Heart right ventricle (tissue), 16 donors: ENCODE data around the gene CREB5. TPM values are rescaled to one million over a fixed set of nuclear protein-coding genes. Genes with fewer than 3 reads are reported as not detected.

Experiments used
- ATAC-seq, 8 donors: fragments of 200-7000 bp; cut with Tn5 transposase; one replicate each; pipeline ENCODE4 v1.9.1; 2020; ENCODE audit warnings: mild to moderate bottlenecking in 8 of 8, moderate library complexity in 8 of 8, moderate number of reproducible peaks in 1 of 8
- DNase-seq, 2 donors: peaks; one replicate each; pipeline ENCODE4 v3.0.0-alpha.2; 2020
- H3K27ac ChIP-seq, 10 donors: fragments of 200-600 bp; sonication (generic) in 2 of 10; one replicate each; pipeline versions ENCODE4 v1.5.0 to v1.8.0; 2020 to 2022; ENCODE audit warnings: mild to moderate bottlenecking in 3 of 10
- H3K27me3 ChIP-seq, 7 donors: fragments of 200-600 bp; one replicate each; pipeline ENCODE4 v1.8.0; 2021 to 2022; ENCODE audit warnings: mild to moderate bottlenecking in 2 of 7
- H3K36me3 ChIP-seq, 9 donors: fragments of 200-600 bp; sonication (generic) in 1 of 9; one replicate each; pipeline versions ENCODE4 v1.5.0 to v1.8.0; 2020 to 2022; ENCODE audit warnings: mild to moderate bottlenecking in 2 of 9
- H3K4me1 ChIP-seq, 9 donors: fragments of 200-600 bp; sonication (generic) in 1 of 9; one replicate each; pipeline versions ENCODE4 v1.5.0 to v1.8.0; 2020 to 2022; ENCODE audit warnings: mild to moderate bottlenecking in 4 of 9
- H3K4me3 ChIP-seq, 10 donors: fragments of 200-600 bp; sonication (generic) in 2 of 10; one replicate each; pipeline versions ENCODE4 v1.5.0 to v1.8.0; 2020 to 2022; ENCODE audit warnings: mild to moderate bottlenecking in 7 of 10, moderate library complexity in 2 of 10
- H3K9me3 ChIP-seq, 11 donors: fragments of 200-600 bp in 10 of 11; sonication (generic) in 2 of 11; one replicate each; pipeline versions ENCODE4 v1.5.0 to v1.8.0; 2013 to 2022; ENCODE audit warnings: mild to moderate bottlenecking in 2 of 11, control low read depth in 1 of 11, moderate library complexity in 1 of 11
- WGBS, 2 donors: extraction: QIAGEN DNeasy Blood & Tissue Kit; methylation state at CpG; one replicate each; pipeline ENCODE4 v1.1.7; 2013; ENCODE audit warnings: inconsistent platforms in 1 of 2; 5-methylcytosine and 5-hydroxymethylcytosine counted together
- intact Hi-C, 10 donors: fragments of 100-400 bp; cut with DNase I; formaldehyde crosslinking; loops; one replicate each; pipeline versions ENCODE4 v1.11.1 to v1.14.2; 2022
- polyA plus RNA-seq, 2 donors: library from polyadenylated mRNA; stranded (reverse); fragments of 200-250 nt; gene quantifications; one replicate each; pipeline ENCODE4 v1.2.3, GENCODE V29; 2013
- total RNA-seq, 10 donors: library from RNA; stranded (reverse); fragmentation: NEBNext Ultra II Directional in 3 of 10; extraction: Animal tissue kit (Norgen Biotek cat#: 25700) in 3 of 10; gene quantifications; one replicate each; pipeline versions ENCODE4 v1.2.1 to v1.2.4, GENCODE V29; 2021 to 2023
- TF ChIP-seq, protein P1 (sequence below), 9 donors: fragments of 200-600 bp; sonication (generic) in 2 of 9; IDR thresholded peaks; one replicate each; pipeline versions ENCODE4 v1.5.0 to v1.8.0; 2021 to 2022; ENCODE audit warnings: antibody characterized with exemption in 9 of 9, mild to moderate bottlenecking in 5 of 9, moderate library complexity in 1 of 9
- donor health status: Arrhythmogenic right ventricular cardiomyopathy.
- donor health status: ischemic (EF 13 %, LVEDD 7.1; RV severe dilation, severe dysfunction).
- donor health status: healthy with polysubstance abuse.
- donor health status: DM: no; HTN: yes; CAD: no.
- donor health status: DM: no; HTN: no; CAD: no.
- donor health status: ischemic (EF 25% LVEDD 6.9; RV normal size, moderate dysfunction).
- donor health status: ischemic (EF 25% LVEDD 5.7; RV mildly dilated, moderate dysfunction).
- donor health status: healthy.
- donor health status: DM: yes; HTN: yes; CAD: no.
- donor health status: Ischemic cardiomyopathy.
- donor health status: ischemic (EF 35%, LVEDD 5.7; RV mildly dilated, moderate dysfunction).
- donor health status: nonischemic (EF 11% LVEDD 7.7; RV severe dilation, severe dysfunction).
- donor health status: DM: yes; HTN: yes; CAD: no.
- donor health status: PGD.
- donor health status: ischemic (EF 29% LVEDD 5.4; RV normal size, mild dysfunction).
- donor health status: nonischemic (EF 23%, LVEDD 6.1; RV moderate dilation, normal function).

The CREB5 gene
- total and polyA plus RNA-seq, 12 donors, result 4.7 to 170 (median 19.0) TPM

DNA sequence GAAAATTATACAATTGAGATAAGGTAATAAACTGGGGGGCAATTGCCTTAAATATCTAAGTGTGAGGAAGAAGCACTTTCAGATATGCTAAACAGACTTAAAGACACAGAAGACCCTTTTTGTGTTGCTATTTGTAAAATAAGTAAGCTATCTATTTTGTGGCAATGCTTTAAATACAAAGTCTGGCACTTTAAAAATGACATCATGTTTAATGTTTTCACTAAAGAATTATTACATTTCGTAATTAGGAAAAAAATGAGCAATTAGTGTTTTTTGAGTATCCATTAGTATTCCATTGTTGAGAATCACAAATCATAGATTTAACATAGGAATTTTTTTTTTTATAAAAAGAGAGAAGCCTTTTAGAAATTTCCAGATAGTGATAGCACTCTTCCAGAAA lies 2.1 kb downstream of the CREB5 start:
- Histone ChIP-seq H3K27me3 (peaks cover 0 to 51% (median 0%) of the 10 kb centered on the region in 7 donors), H3K9me3 (no peaks in the 10 kb centered on the region), H3K4me1 (peaks cover 0 to 52% (median 29%) of the 10 kb centered on the region in 9 donors), H3K4me3 (no peak overlapping the region), H3K27ac (no peak overlapping the region), H3K36me3 (no peaks in the 10 kb centered on the region)
- ATAC-seq (no peak), DNase-seq (no peak)
- intact Hi-C loops, result loop anchor here in 5 of 10 donors (5.0 to 10.0 kb wide), 5 partner anchors 118 to 273 kb away; no protein-coding TSS in a partner anchor
- TF ChIP-seq, protein P1, sequence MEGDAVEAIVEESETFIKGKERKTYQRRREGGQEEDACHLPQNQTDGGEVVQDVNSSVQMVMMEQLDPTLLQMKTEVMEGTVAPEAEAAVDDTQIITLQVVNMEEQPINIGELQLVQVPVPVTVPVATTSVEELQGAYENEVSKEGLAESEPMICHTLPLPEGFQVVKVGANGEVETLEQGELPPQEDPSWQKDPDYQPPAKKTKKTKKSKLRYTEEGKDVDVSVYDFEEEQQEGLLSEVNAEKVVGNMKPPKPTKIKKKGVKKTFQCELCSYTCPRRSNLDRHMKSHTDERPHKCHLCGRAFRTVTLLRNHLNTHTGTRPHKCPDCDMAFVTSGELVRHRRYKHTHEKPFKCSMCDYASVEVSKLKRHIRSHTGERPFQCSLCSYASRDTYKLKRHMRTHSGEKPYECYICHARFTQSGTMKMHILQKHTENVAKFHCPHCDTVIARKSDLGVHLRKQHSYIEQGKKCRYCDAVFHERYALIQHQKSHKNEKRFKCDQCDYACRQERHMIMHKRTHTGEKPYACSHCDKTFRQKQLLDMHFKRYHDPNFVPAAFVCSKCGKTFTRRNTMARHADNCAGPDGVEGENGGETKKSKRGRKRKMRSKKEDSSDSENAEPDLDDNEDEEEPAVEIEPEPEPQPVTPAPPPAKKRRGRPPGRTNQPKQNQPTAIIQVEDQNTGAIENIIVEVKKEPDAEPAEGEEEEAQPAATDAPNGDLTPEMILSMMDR (IDR thresholded peaks at IDR 0.05), result no peak
- WGBS, 2 donors, result 92 to 94% methylated on average over 1 of the region's 1 CpG

DNA sequence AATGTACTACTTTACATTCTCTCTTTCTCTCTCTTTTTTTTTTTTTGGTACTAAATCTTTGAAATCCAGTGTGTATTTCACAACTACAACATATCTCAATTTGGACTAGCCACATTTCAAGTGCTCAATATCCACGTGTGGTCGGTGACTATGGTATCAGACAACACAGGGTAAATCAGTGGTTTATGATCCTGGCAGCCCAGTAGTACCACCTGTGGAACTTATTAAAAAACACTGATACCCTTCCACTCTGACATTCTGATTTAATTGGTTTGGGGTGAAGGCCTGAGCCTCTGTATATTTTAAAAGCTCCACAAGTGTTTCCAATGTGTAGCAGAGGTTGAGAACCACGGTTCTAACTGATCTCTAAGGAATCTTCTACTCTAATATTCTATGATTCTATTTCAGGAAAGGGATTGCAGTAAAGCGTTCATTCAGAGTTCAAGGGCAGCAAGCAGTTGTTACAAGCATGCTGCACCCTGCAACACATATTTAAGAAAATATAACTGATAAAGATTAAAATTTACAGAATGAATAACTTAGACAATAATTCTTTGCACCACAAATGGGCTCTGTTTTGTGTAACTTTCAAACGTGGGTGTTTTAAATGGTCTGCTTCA lies 5.1 kb downstream of the CREB5 start:
- Histone ChIP-seq H3K36me3 (no peaks in the 10 kb centered on the region), H3K4me1 (peaks cover 0 to 40% (median 16%) of the 10 kb centered on the region in 9 donors), H3K4me3 (no peak overlapping the region), H3K27ac (peak overlapping the region in 3 of 10 donors; percentile 33 to 64 (median 45)), H3K27me3 (peaks cover 0 to 21% (median 0%) of the 10 kb centered on the region in 7 donors), H3K9me3 (no peaks in the 10 kb centered on the region)
- 34 to 46% methylated on average over 5 of the region's 5 CpGs for WGBS, 2 donors
- intact Hi-C loops, result loop anchor here in 3 of 10 donors (10.0 kb wide), 2 partner anchors 117 to 127 kb away; no protein-coding TSS in a partner anchor
- no peak for DNase-seq
- TF ChIP-seq, protein P1 (IDR thresholded peaks at IDR 0.05), result no peak
- peak in 2 of 8 donors; percentile 34 to 68 for ATAC-seq

DNA sequence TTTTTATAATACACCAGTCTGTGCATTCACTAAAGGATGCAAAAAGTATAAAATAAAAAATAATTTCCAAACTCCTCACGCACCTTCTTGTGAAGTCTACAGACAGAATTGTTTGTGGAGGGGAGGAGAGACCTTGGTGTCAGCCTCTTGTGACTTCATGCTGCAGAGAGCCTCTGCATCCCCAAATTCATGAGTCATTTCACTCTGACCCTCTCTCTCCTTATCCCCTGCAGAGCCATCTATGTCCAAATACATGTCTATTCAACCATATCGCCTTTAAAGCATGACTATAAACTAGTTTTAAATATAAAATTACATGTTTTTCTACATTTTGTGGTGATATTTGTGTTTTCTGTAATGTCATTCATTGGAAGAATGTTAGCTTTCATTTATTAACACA lies 6.0 kb downstream of the CREB5 start:
- H3K27me3 ChIP-seq, result peaks cover 0 to 14% (median 0%) of the 10 kb centered on the region in 7 donors
- 94 to 99% methylated on average over 2 of the region's 2 CpGs for WGBS, 2 donors
- intact Hi-C loops, result loop anchor here in 3 of 10 donors (10.0 kb wide), 2 partner anchors 116 to 126 kb away; no protein-coding TSS in a partner anchor
- TF ChIP-seq, protein P1 (IDR thresholded peaks at IDR 0.05), result no peak
- ATAC-seq, result peak in 1 of 8 donors; percentile 50
- no peak overlapping the region for H3K4me3 ChIP-seq
- no peaks in the 10 kb centered on the region for H3K36me3 ChIP-seq
- no peaks in the 10 kb centered on the region for H3K9me3 ChIP-seq
- no peak for DNase-seq
- H3K27ac ChIP-seq, result peak overlapping the region in 1 of 10 donors; percentile 64
- peaks cover 0 to 33% (median 12%) of the 10 kb centered on the region in 9 donors for H3K4me1 ChIP-seq

DNA sequence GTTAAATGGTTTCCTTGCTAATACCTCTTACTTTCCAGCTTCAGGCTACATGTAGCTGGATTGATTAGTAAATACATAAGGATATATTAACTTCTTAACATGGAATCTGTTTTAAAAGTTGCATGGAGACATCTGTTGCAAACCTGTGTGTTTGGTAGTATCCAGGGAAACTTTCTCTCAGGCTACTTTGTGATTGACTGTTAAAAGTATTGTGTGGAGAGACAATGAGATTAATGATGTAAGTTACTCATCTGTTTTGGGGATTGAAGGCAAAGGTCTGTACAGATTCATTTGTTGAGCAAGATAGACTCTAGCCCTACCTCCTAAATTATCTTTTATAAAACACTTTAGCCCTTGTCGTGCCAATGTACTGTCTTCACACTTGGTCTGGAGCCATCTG lies 6.6 kb downstream of the CREB5 start:
- Histone ChIP-seq H3K36me3 (no peaks in the 10 kb centered on the region), H3K4me1 (peaks cover 0 to 33% (median 12%) of the 10 kb centered on the region in 9 donors), H3K27me3 (peaks cover 0 to 8% (median 0%) of the 10 kb centered on the region in 7 donors), H3K9me3 (no peaks in the 10 kb centered on the region), H3K27ac (no peak overlapping the region), H3K4me3 (no peak overlapping the region)
- ATAC-seq (peak in 2 of 8 donors; percentile 15 to 21), DNase-seq (no peak)
- 37 to 39% methylated on average over 1 of the region's 1 CpG for WGBS, 2 donors
- intact Hi-C loops, result loop anchor here in 3 of 10 donors (10.0 kb wide), 2 partner anchors 116 to 126 kb away; no protein-coding TSS in a partner anchor
- TF ChIP-seq, protein P1 (IDR thresholded peaks at IDR 0.05), result no peak
